Activated CD4-positive, alpha-beta T cell treated with anti-CD3 and anti-CD28 coated beads for 24 hours (primary cell): Measurements from ENCODE around the gene DIRAS2.
"Not testable (repeated sequence)": the region's sequence is repeated elsewhere in the genome, so short reads cannot be mapped to it uniquely, and the experiment has no call there.

ENCODE experiments used
- DNase-seq, 2 donors: peaks; one replicate each; pipeline ENCODE4 v3.0.0-alpha.2; 2020; ENCODE audit warnings: low read depth in 2 of 2

Gene DIRAS2, protein sequence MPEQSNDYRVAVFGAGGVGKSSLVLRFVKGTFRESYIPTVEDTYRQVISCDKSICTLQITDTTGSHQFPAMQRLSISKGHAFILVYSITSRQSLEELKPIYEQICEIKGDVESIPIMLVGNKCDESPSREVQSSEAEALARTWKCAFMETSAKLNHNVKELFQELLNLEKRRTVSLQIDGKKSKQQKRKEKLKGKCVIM

DNA sequence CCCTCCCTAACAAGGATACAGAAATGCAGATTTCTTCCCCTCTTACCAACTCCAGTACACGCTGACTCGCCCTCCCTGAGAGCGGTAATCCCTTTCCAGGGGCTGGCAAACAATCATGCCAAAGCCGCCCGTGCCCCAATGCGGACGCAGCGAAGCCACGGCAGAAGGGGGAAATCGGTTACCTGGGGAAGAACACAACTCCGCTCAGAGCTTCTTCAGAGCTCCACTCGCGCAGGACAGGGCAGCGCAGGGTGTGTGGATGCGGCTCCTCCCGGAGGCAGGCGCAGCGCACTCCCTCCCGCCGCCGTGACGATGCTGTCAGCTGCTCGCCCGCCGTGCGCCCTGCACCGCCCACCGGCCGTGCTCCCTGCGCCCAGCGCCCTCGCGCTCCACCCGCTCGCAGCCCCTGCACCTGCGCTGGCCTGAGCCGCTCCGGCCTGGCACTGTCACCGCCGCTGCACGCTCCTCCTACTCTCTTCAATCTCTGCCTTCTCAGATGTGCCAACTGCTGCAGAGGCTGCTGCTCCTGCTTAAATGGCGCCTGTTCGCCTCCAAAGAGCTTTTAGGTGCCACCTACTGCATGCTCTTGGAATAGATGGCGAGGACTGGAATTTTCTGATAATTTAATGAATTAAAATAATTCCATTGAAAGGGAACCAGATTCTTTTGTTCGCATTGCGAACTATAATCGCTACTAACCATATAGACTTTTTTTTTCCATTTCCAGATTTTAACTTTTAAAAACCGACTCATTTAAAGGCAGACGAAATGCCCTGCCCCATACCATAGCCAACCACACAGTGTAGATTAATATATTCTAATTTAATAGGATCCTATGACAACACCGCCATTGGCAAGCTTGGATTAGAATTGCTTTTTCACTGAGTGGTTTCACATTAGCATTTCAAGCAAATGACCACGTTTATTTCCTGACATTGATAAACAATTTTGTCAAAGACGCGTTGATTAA lies at the start of gene DIRAS2:
Gene DIRAS2 (minus strand): TSS at position 255 of the 970 bp plus-strand sequence. CDS start 28,997 bp downstream, outside the sequence.
- peak in 1 of 2 donors; percentile 6 for DNase-seq

DNA sequence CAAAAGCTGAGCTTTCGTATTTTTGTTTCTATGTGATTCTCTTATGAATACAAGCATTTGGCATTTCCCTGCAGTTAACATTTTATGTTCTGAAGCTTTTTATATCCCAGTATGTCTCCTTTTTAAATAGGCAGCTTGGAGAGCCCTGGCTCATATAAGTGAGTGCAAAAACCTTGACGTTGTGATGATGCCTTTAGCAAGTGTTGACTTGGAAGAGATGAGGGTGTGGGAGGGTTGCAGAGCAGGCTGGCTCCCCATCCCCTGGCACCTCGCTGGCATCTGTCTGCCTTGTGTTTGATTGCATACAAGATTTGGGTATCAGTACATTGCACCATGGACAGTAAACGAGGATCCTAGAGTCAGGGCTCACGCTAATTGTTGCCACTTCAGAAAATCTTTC lies 42.1 kb upstream of the DIRAS2 start:
- DNase-seq: no peak

DNA sequence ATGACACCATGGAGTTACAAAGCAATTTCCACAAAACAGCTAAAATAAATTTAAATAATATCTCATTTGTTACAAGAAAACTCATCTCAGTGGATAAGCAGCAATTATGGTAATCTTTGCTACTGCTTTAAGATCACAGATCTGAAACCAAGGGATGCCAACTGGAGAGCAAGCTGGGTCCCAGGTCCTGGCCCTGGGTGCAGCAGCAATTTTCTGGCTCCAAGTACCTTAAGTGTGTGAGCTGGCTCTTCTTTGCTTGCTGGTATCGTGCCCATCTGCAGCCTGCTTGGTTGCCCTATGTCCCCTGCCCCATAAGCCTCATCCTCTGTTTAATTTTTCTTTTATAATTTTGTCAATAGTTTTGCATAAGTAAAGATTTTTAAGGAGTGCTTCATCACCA lies 41.5 kb upstream of the DIRAS2 start:
- no peak for DNase-seq

DNA sequence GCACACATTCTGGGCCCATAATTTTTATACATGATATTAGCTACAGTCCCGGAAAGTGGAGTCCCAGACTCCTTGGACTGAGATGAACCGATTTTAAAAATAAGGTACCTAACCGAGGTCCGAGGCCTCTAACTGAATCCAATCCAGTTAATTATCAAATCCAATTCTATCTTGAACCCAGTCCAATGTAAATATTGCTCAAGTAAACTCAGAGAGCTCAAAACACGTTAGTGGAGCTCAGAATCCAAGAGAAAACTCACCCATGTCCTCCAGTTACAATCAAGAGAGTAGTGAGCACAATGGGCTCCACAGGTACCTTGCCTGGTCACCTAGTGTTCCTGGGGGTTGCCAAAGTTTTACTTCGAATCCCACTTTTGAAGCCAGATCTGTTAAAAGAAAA lies 37.9 kb upstream of the DIRAS2 start:
- DNase-seq: no peak

DNA sequence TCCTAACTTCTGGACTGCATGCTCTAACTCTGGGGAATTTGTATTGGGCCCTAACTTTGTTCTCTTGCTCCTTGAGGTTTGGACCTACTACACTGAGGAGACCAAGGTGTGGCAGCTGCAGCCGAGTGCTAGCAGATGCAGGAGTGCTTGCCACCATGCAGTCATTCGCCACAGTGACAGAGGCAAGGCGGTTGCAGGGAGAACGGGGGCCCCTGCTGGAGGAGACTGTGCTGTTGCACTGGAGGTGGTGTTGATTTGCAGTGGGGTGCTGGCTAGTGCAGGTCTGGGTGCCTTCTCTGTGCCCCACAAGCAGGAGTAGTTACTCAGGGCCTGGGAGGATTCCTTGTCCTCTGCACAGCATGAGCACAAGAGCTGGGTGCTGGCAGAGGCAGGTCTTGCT lies 22.4 kb upstream of the DIRAS2 start:
- DNase-seq: no peak

DNA sequence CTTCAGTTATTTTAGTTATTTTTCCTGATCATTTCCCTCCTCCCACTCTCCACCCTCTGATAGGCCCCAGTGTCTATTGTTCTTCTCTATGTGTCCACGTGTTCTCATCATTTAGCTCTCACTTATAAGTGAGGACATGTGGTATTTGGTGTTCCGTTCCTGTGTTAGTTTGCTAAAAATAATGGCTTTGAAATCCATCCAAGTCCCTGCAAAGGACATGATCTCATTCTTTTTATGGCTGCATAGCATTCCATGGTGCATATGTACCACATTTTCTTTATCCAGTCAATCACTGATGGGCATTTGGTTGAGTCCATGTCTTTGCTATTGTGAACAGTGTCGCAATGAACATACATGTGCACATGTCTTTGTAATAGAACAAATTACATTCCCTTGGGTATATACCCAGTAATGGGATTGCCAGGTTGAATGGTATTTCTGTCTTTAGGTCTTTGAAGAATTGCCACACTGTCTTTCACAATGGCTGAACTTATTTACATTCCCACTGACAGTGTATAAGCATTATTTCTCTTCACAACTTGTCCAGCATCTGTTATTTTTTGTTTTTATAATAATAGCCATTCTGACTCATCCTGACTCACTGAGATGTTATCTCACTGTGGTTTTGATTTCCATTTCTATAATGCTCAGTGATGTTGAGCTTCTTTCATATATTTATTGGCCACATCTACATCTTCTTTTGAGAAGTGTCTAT lies 17.2 kb upstream of the DIRAS2 start:
- no peak for DNase-seq

DNA sequence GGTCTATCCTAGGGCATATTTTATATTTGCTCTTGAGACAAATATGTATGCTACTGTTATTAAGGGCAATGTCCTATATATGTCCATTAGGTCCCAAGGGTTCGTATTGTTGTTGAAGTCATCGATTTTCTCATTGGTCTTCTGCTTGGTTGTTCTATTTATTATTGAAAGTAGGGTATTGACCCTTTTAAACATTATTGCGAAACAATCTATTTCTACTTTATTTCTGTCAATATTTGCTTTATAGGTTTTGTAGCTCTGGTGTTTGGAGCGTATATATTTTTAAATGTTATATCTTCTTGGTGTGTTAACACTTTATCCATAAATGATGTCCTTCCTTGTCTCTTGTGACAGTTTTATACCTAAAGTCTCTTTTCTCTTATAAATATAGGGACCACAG lies 16.2 kb upstream of the DIRAS2 start:
- no peak for DNase-seq

DNA sequence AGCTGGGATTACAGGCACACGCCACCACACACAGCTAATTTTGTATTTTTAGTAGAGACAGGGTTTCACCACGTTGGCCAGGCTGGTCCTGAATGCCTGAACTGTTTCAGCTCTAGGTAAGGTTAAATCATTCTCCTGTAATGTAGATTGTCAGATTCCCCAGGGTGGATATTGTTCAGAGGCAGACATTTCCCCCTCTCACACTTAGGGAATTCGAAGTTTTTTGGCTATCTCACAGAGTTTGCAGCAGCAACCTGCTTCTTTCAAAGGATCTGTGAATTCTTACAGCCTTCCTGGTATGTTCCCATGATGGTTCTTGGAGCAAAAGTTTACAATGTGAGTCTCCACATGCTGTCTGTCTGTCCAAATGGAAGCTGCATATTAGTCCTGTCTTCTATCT lies 15.6 kb upstream of the DIRAS2 start:
- no peak for DNase-seq

DNA sequence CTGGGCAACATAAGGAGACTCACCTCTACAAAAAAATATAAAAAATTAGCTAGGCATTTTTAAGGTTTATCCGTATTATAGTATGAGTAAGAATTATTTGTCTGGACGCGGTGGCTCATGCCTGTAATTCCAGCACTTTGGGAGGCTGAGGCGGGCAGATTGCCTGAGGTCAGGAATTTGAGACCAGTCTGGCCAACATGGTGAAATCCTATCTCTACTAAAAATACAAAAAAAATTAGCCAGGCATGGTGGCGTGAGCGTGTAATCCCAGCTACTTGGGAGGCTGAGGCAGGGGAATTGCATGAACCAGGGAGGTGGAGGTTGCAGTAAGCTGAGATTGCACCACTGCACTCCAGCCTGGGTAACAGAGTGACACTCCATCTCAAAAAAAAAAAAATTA lies 14.3 kb upstream of the DIRAS2 start:
- DNase-seq: not testable (repeated sequence)

DNA sequence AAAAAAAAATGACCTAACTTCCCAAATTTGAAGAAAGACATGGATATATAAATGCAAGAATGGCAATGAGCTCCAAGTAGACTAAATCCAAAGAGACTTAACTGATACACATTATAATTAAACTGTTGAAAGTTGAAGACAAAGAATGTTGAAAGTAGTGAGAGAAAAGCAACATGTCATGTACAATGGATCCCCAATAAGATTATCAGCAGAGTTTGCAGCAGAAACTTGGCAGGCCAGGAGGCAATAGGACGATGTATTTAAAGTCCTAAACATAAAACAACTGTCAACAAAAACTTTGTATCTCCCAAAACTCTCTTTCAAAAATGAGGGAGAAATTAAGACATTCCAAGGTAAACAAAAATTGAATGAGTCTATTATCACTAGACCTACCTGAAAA lies 8.6 kb upstream of the DIRAS2 start:
- no peak for DNase-seq

DNA sequence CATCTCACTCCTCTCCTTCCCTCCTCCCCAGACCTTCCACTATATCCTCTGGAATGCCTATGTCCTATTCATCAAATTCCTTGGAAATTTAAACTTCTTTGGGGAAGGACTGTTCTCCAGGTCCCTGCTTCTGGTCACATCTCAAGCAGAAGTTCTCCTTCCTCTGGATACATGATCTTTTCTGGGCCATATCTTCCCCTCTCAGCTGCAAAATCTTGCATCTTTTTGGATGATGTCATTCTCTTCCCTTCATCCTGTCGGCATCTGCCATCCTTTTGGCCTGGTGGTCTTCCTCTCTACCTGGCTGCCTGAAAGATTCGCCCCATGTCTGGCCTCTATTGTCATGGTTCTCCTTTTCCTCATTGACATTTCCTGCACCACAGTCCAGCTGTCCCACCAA lies 5.2 kb upstream of the DIRAS2 start:
- DNase-seq: no peak

DNA sequence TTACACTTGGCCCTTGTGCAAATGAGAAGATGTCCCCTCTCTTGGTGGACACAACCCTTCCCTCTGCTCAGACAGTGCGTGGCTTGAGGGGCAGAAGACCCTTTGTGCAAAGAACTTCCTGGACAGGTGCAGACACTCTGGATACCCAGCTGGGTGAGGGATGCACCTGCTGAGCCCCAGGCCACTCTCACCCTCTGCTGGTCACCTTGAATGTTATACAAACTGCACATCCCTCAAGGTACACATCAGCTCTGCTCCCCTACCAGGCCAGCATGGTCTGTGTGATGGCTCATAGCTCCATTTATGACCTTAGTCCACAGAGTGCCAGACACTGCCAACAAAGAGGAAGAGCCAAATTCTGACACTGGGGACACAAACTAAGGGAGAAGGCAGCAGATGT lies 3.1 kb upstream of the DIRAS2 start:
- DNase-seq: no peak

DNA sequence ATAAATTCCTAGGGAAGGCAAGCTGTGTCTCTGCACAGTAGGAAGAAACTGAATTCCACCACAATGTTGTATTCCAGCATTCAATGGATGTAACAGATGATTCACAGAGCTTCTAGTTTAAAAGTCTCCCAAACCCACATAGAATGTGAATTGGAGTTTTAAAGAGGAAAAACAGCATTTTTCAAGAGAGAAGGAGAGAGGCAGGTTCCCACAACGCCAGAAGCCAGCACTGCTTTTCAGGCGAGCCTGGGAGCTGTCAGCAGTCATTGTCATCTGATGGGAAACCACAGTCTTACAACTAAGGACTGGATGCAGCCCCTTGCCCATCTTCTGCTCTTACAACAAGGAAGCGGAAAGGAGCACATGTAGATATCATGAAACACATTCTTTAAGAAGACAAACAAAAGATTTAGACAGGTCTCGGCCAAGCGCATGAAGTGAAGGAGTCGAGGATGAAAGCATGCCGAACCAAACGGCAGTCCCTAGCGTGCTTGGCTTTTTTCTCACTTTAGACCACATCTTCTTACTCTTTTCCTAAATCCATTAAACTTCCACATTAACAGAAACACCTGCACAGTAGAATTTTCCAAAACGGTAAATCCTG lies 638 bp downstream of the DIRAS2 start:
- DNase-seq: no peak

DNA sequence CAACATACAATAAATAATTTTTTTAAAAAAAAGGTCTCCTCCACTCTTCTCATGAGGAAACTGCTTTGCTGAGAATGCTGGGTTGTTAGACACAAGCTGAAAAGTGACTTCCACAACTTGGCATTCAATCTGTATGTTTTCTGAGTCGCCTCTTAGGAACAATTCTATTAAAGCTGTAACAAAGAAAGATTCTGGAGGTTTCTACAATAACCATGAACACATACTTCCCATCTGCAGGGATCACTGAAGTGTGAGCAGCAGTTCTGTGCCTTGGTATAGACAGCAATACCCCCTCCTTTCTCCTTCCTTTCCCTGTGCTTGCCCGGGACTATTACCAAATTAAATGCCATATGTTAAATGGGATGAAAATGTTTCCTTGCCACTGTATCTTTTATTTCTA lies 1.5 kb downstream of the DIRAS2 start:
- DNase-seq: no peak

DNA sequence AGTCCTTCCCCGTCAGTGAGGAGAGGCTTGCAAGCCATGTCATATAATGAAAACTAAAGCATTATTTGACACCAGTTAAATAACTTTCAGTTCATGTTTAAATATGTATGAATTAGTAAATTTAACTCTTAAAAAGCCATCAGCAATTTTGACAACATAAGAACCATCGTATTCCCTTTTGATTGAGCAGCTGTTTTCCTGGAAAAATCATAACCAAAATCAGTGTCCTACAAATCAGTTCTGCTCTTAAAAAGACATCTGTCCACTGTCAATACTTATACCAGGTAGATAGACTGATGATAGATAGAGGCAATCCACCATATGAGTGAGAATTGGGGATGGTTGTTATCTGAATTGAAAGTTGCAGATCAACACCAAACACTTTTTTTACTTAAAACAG lies 2.3 kb downstream of the DIRAS2 start:
- no peak for DNase-seq

DNA sequence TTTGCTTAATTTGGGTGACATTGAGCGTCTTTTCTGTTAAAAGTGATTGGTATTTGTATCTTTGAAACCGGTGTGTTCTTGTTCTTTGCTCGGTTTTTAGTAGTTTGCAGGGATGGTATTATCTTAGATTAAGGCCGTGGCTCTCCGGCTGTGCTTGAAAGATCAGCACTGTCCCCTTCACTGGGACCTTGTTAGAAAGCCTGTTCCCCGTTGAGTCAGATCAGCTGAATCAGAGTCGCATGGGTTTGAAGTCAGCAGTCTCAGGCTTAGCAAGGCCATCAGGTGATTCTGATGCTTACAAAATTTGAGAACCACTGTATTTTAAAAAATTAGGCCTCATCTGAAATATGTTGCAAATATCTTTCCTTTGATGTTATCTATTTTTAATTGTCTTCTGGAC lies 5.0 kb downstream of the DIRAS2 start:
- no peak for DNase-seq

DNA sequence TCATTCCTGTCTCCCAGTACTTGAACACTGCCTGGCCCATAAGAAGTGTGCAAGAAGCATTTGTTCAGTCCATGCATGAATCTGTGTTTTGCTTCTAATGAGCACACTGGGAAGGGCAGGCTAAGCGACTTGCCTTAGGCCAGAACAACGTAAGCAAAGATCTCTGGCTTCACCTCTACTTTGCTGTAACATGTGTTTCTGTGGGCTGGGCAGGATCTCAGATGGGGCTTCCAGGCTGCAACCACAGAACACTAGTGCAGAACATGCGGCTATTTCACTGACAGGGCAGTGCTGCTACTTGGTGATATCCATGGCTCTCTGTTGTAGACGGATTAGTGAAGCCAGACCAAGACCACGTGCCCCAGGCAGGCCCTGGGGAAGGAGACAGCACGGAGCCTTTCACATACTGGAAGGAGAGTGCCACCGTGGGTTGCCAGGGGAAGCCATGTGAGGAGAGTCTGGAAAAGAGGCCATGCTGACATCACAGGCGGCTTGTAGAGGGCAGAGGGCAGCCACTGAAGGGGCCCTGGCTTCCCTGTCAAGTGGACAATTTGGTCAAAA lies 9.9 kb downstream of the DIRAS2 start:
- no peak for DNase-seq

DNA sequence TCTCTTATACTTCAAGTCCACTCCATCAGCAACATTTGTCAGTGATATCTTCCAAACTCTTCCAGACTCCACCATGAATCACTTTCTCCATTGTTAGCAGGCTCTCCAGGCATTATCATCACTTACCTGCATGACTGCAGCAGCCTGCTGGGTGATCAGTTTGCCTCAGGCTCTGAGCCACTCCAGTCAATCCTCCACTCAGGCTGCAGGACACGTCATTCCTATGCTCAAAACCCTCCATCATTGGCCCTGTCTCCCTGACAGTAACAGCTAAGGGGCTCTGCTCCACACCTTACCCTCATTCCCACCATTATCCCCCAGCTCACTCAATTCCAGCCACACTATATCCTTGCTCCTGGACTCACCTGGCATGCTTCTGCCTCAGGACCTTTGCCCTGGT lies 10.7 kb downstream of the DIRAS2 start:
- no peak for DNase-seq

DNA sequence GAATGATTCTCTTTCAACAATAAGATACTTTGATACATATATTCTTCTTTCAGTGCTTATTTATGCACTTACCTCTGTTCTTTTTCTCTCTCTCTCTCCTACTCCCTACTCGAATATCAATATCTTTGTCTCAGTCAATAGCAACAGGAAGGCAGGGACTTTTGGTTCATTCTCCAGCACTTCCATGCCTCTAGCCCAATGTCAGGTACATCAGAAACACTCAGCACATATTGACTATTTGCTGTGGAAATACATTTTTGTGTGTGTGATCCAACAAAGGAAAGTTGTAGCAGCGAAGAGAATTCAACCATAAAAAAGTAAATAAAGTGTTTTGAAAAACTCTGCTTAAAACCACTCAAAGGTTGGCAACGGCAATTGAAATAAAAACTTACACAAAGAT lies 12.6 kb downstream of the DIRAS2 start:
- no peak for DNase-seq

DNA sequence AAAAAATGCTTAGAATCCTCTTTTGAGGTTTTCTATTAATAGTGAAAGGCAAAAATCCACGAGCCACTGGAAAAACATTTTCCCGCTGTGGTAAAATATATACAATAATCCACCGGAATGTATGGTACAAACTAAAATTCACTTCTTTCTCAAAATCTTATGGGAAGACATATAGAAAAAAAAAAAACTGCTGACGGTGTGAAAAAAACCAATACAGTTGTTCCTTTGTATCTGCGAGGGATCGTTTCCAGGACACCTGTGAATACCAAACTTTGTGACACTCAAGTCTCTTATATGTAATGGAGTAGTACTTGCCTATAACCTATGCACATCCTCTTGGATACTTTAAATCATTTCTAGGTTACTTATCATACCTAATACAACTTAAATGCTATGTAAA lies 13.3 kb downstream of the DIRAS2 start:
- no peak for DNase-seq

DNA sequence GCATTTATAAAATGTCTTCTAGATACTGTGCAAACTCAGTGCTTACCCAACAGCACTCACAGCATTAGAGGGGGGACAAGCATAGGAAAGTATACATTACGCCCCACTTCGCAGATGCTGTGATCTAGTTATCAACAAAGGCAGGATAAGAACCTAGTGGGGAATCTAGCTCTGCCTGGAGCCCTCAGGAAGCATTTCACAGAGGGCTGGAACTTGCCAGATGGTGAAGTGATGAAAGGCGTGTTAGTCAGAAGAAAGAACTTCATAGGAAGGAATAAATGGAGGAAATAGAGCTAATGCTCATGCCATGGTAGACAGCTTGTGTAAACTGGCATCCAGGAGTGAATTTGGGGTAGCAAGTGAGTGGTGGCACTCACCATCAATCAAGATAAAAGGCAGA lies 25.8 kb downstream of the DIRAS2 start:
- DNase-seq: no peak

DNA sequence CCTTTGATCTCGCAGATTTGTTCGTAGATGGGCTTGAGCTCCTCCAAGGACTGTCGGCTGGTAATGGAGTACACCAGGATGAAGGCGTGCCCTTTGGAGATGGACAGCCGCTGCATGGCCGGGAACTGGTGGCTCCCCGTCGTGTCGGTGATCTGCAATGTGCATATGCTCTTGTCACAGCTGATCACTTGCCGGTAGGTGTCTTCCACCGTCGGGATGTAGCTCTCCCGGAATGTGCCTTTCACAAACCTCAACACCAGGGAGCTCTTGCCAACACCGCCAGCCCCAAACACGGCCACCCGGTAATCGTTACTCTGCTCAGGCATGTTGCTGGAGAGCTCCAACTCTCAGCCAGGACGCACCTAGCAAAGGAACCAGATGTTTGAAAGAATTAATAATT lies 29.1 kb downstream of the DIRAS2 start:
- no peak for DNase-seq
